ENCODE data around the gene HIVEP3. TPM values are rescaled to one million over a fixed set of nuclear protein-coding genes. Genes with fewer than 3 reads are reported as not detected.

HIVEP3 gene
- total RNA-seq, 1 donor from 2014 or later: 2.9 TPM

GRCh38 chr1:41587791-41588190 lies 330.9 kb downstream of the HIVEP3 start:
- intact Hi-C loops (cut with DNase I): no loop called here
- H3K27ac ChIP-seq: no peak overlapping the region
- no peaks in the 10 kb centered on the region for H3K27me3 ChIP-seq
- DNase-seq (ENCODE audit: extremely low spot score in 2 of 2): peak; percentile 49 to 56
- H3K9me3 ChIP-seq: no peaks in the 10 kb centered on the region
- TF ChIP-seq POLR2AphosphoS5 (IDR thresholded peaks at IDR 0.05; ENCODE audit: insufficient read depth in 1 of 2, low read depth in 1 of 2) (no peak), CTCF (IDR thresholded peaks at IDR 0.05) (no peak), POLR2A (IDR thresholded peaks at IDR 0.05) (no peak)
- no peaks in the 10 kb centered on the region for H3K36me3 ChIP-seq
- H3K4me1 ChIP-seq: no peaks in the 10 kb centered on the region
- no peak overlapping the region for H3K4me3 ChIP-seq

- intact Hi-C loops (cut with DNase I): no loop called here
- TF ChIP-seq POLR2AphosphoS5 (IDR thresholded peaks at IDR 0.05; ENCODE audit: insufficient read depth in 1 of 2, low read depth in 1 of 2) (no peak), POLR2A (IDR thresholded peaks at IDR 0.05) (no peak), CTCF (IDR thresholded peaks at IDR 0.05) (no peak)
- no peaks in the 10 kb centered on the region for H3K36me3 ChIP-seq
- peak in 1 of 2 donors; percentile 58 for DNase-seq (ENCODE audit: extremely low spot score in 2 of 2)
- no peaks in the 10 kb centered on the region for H3K27me3 ChIP-seq
- H3K27ac ChIP-seq: no peak overlapping the region
- H3K4me1 ChIP-seq: no peaks in the 10 kb centered on the region
- no peak overlapping the region for H3K4me3 ChIP-seq
- H3K9me3 ChIP-seq: no peaks in the 10 kb centered on the region
Measured at GRCh38 chr1:41586230-41586629, 332.5 kb downstream of the HIVEP3 start.

- no peak overlapping the region for H3K27ac ChIP-seq
- TF ChIP-seq POLR2AphosphoS5 (IDR thresholded peaks at IDR 0.05; ENCODE audit: insufficient read depth in 1 of 2, low read depth in 1 of 2) (no peak), POLR2A (IDR thresholded peaks at IDR 0.05) (no peak), CTCF (IDR thresholded peaks at IDR 0.05) (no peak)
- no peaks in the 10 kb centered on the region for H3K9me3 ChIP-seq
- no peaks in the 10 kb centered on the region for H3K4me1 ChIP-seq
- peak; percentile 76 to 92 for DNase-seq (ENCODE audit: extremely low spot score in 2 of 2)
- no peak overlapping the region for H3K4me3 ChIP-seq
- H3K27me3 ChIP-seq: no peaks in the 10 kb centered on the region
- intact Hi-C loops (cut with DNase I): no loop called here
- no peaks in the 10 kb centered on the region for H3K36me3 ChIP-seq
Measured at GRCh38 chr1:41583658-41584547, 334.8 kb downstream of the HIVEP3 start.

GRCh38 chr1:41582851-41583657 lies 335.7 kb downstream of the HIVEP3 start:
- peak; percentile 56 to 77 for DNase-seq (ENCODE audit: extremely low spot score in 2 of 2)

More at GRCh38 chr1:41582851-41583657, 335.7 kb downstream of the HIVEP3 start:
- intact Hi-C loops (cut with DNase I): no loop called here
- Histone ChIP-seq H3K9me3 (no peaks in the 10 kb centered on the region), H3K27ac (no peak overlapping the region), H3K36me3 (no peaks in the 10 kb centered on the region), H3K27me3 (no peaks in the 10 kb centered on the region), H3K4me1 (no peaks in the 10 kb centered on the region), H3K4me3 (no peak overlapping the region)
- TF ChIP-seq CTCF (IDR thresholded peaks at IDR 0.05) (no peak), POLR2A (IDR thresholded peaks at IDR 0.05) (no peak), POLR2AphosphoS5 (IDR thresholded peaks at IDR 0.05; ENCODE audit: insufficient read depth in 1 of 2, low read depth in 1 of 2) (no peak)
